ENCODE measurements around the gene ST3GAL2. TPM values are rescaled to one million over a fixed set of nuclear protein-coding genes. Genes with fewer than 3 reads are reported as not detected.

The ST3GAL2 gene
- polyA plus RNA-seq, 1 experiment: 12.4 TPM

DNA sequence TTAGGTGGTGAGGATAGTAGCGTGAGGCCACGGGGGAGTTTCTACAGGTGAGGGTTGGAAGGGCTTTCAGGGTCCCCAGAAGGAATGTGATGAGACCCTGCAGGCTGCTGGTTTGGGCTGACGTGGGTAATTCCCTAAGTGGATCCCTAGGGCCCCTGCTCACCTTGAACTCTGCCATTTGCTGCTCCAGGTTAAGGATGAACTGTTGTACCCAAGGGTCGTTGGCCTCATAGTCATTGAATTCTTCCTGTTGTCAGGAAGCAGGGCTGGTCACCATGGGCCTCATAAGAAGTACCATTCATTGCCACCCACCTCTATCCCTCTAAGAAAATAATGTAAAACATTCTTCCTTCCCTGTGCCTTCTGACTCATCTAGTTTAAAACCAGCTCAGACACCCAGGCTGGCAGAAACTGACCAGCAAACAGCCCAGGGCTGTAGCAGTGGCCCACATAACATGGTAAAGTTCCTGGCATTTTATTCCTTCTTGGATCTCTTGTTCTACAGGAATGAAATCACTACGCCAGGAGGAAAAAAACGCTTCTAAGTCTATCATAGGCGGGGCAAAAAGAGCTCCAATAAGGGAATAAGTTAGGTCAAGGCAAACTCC lies 43.1 kb upstream of the ST3GAL2 start:
- TF ChIP-seq, protein P1, sequence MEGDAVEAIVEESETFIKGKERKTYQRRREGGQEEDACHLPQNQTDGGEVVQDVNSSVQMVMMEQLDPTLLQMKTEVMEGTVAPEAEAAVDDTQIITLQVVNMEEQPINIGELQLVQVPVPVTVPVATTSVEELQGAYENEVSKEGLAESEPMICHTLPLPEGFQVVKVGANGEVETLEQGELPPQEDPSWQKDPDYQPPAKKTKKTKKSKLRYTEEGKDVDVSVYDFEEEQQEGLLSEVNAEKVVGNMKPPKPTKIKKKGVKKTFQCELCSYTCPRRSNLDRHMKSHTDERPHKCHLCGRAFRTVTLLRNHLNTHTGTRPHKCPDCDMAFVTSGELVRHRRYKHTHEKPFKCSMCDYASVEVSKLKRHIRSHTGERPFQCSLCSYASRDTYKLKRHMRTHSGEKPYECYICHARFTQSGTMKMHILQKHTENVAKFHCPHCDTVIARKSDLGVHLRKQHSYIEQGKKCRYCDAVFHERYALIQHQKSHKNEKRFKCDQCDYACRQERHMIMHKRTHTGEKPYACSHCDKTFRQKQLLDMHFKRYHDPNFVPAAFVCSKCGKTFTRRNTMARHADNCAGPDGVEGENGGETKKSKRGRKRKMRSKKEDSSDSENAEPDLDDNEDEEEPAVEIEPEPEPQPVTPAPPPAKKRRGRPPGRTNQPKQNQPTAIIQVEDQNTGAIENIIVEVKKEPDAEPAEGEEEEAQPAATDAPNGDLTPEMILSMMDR (IDR thresholded peaks at IDR 0.05; ENCODE audit: low read depth, low read length): no peak
- Histone ChIP-seq H3K4me3 (ENCODE audit: low read depth, low read length) (no peak overlapping the region), H3K27ac (ENCODE audit: low read depth, low read length) (peak overlapping the region; percentile 47), H3K27me3 (ENCODE audit: control insufficient read depth, insufficient read depth, low read length) (no peaks in the 10 kb centered on the region), H3K9me3 (ENCODE audit: control insufficient read depth, insufficient read depth, low read length) (no peaks in the 10 kb centered on the region)
- no peak for DNase-seq (ENCODE audit: low read depth, low spot score)
- ChIA-PET POLR2A (interaction anchor here (0.6 to 0.8 kb wide), 2 partner anchors 101 to 182 kb away, joined by 3 to 4 read pairs; no protein-coding TSS in a partner anchor), CTCF (no interaction called here)

DNA sequence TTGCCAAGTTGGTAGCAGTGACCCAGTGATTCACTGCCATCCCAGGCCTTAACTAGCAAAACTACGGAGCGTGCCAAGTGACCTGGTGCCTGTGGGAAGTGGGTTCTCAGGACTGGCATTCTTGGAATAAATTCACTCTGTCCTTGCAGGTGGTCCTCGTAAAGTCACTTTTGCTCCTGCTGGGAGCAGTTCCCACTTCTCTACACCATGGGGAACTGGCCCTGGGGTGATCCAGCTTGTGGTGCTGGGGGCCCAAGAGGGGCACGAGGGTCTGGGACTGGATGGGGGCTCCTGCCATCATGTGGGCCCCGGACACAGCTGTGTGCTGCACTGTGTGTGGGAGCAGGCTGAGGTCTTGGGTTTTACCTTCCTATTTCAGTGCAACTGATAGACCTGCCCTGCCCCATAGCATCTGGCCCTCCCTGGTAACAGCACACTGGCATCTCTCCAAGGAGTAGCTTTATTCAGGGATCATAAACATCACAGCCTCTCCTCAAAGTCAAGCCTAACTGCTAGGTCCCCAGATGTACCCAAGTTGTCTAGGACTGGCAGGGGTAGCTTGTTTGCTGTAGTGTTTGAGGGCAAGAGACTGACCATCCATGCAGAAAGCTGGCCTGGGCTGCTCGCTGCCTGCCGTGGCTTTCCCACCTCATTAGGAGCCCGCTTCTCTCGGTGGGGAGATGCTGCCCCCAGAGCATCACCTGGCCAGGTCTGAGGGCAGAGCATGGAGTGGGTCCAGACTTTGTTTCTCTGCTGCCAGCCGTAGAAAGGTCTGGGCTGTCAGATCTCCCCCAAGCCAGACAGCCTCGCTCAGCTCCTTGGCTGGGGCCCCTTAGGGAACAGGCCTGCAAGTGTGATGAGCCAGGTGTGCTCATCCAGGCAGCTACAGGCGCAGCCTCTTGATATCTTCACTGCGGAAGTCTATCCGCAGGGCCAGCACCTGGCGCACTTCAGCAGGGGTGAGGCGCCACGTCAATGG lies 41.5 kb upstream of the ST3GAL2 start:
- TF ChIP-seq, protein P1 (IDR thresholded peaks at IDR 0.05; ENCODE audit: low read depth, low read length): no peak
- ChIA-PET CTCF (no interaction called here), POLR2A (no interaction called here)
- no peak for DNase-seq (ENCODE audit: low read depth, low spot score)
- Histone ChIP-seq H3K27ac (ENCODE audit: low read depth, low read length) (no peak overlapping the region), H3K9me3 (ENCODE audit: control insufficient read depth, insufficient read depth, low read length) (no peaks in the 10 kb centered on the region; the same call in 1 of the 2 replicates), H3K4me3 (ENCODE audit: low read depth, low read length) (no peak overlapping the region), H3K27me3 (ENCODE audit: control insufficient read depth, insufficient read depth, low read length) (no peaks in the 10 kb centered on the region)

DNA sequence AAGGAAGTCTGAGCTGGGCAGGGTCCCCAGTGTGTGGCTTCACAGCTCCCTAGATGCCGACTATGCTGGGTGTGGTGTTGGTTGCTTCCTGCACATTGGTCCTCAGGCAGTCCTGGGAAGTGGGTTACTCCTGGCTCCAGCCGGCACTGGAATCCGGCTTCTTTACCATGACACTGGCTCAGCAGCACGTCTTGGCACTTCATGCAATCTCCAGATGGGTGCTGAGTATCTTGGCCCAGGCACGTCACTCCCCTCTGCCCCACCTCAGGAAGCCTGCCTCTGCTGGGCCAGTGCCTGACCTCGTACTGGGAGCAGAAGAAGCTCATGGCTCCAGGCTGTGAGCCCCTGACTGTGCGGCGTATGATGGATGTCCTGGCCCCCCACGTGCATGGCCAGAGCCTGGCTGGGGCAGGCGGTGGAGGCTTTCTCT lies 40.0 kb upstream of the ST3GAL2 start:
- ChIA-PET CTCF (no interaction called here), POLR2A (no interaction called here)
- no peaks in the 10 kb centered on the region; the same call in 1 of the 2 replicates for H3K9me3 ChIP-seq (ENCODE audit: control insufficient read depth, insufficient read depth, low read length)
- TF ChIP-seq, protein P1 (IDR thresholded peaks at IDR 0.05; ENCODE audit: low read depth, low read length): no peak
- DNase-seq (ENCODE audit: low read depth, low spot score): no peak
- H3K27ac ChIP-seq (ENCODE audit: low read depth, low read length): no peak overlapping the region
- H3K4me3 ChIP-seq (ENCODE audit: low read depth, low read length): no peak overlapping the region
- no peaks in the 10 kb centered on the region for H3K27me3 ChIP-seq (ENCODE audit: control insufficient read depth, insufficient read depth, low read length)

DNA sequence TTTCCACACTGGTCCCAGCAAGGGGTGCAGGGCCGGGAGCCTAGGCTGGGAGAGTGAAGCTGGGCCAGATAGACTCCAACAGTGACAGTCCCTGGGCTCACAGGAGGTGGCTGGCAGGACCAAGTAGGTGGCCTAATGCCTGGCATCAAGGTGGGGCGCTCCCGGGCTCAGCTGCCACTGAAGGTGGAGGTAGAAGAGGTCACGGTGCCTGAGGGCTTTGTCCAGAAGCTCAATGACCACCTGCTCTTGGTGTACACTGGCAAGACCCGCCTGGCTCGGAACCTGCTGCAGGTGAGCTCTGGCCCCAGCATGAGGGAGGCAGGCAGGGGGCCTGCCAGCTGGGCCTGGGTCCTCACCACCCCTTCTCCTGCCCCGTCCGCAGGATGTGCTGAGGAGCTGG lies 39.3 kb upstream of the ST3GAL2 start:
- H3K4me3 ChIP-seq (ENCODE audit: low read depth, low read length): no peak overlapping the region
- no peaks in the 10 kb centered on the region for H3K27me3 ChIP-seq (ENCODE audit: control insufficient read depth, insufficient read depth, low read length)
- POLR2A ChIA-PET: no interaction called here
- no peak for DNase-seq (ENCODE audit: low read depth, low spot score)
- H3K27ac ChIP-seq (ENCODE audit: low read depth, low read length): no peak overlapping the region
- H3K9me3 ChIP-seq (ENCODE audit: control insufficient read depth, insufficient read depth, low read length): no peaks in the 10 kb centered on the region; the same call in 1 of the 2 replicates
- TF ChIP-seq, protein P1 (IDR thresholded peaks at IDR 0.05; ENCODE audit: low read depth, low read length): no peak
- CTCF ChIA-PET: no interaction called here

Data from AG04450 (cell line).